Renal cortex interstitium (tissue), 11 donors: ENCODE measurements around the gene DPP6. TPM values are rescaled to one million over a fixed set of nuclear protein-coding genes. Genes with fewer than 3 reads are reported as not detected.

Source experiments
- DNase-seq, 11 donors: peaks; one replicate each; pipeline ENCODE4 v3.0.0-alpha.2; 2013; ENCODE audit warnings: low read depth in 9 of 11, low spot score in 4 of 11; ENCODE audit errors: extremely low read depth in 1 of 11
- polyA plus RNA-seq, 3 donors: library from polyadenylated mRNA; unstranded; fragments of 120-200 nt; gene quantifications; one replicate each; pipeline ENCODE4 v1.2.1, GENCODE V29; 2013; ENCODE audit not compliant: insufficient read length in 3 of 3

Gene DPP6
- polyA plus RNA-seq, 3 donors: 41.0 to 52.1 (median 48.4) TPM

DNA sequence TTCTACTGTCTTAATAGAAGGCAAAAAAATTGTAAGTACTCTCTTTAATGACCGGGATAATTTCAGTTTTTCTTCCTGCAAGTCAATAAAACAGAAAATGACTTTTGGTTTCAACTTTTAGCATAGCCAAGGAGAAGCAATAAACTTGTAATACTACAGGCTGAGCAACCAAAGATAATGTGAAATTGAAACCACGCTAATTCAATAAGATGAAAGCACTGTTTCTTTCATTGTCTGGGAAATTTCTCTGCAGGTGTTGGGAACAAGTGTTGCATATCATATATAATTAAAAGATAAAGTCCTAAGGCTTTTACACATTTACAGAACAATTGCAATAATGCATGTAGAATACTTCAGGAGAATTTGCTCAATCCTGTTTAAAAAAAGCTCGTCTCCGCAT is 488.4 kb downstream of the DPP6 start:
- no peak for DNase-seq

- DNase-seq: no peak
These were observed 489.4 kb downstream of the DPP6 start for GRCh38 chr7:154541606-154542005.

- no peak for DNase-seq
These were observed 494.9 kb downstream of the DPP6 start for GRCh38 chr7:154546946-154547587.

DNA sequence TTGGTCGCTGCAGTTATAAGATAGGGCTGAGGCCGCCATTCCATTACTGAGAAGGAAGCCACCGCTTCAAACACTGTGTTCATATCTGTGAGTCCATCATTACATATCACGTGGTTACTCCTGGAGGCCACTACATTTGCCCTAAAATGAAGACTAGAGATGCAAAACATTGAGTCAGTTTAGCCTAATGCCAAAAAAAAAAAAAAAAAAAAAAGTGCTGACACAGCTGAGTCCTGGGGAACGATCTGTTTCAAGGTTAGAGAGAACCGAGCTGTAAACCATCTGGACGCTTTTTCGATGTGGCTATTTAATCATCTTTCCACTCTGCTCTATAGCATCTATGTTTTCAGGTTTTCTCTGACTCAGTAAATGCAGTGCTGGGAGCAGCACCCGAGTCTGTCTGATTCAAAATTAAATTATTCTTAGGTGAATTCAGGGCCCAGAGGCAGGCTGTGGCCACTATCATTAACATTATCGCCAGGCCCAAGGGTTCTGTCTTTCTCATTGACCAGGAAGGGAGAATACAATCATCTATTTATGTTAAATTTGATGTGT is 501.6 kb downstream of the DPP6 start:
- DNase-seq: no peak

DNA sequence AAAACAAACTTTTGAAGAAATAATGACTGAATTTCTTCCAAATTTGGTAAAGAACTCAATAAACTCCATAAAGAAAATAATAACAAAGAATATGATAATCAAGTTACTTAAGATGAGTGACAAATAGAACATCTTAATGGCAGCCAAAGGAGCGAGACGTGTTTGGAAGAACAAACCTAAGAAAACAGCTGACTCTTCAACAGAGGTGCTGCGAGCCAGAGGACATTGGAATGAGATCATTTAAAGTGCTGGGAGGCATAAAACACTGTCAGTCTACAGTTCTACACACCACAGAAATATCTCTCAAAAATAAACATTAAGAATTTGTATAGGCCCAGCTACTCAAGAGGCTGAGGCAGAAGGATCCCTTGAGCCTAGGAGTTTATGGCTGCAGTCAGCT is 507.3 kb downstream of the DPP6 start:
- no peak for DNase-seq

- DNase-seq: no peak
These were observed 512.5 kb downstream of the DPP6 start for GRCh38 chr7:154564676-154565075.

DNA sequence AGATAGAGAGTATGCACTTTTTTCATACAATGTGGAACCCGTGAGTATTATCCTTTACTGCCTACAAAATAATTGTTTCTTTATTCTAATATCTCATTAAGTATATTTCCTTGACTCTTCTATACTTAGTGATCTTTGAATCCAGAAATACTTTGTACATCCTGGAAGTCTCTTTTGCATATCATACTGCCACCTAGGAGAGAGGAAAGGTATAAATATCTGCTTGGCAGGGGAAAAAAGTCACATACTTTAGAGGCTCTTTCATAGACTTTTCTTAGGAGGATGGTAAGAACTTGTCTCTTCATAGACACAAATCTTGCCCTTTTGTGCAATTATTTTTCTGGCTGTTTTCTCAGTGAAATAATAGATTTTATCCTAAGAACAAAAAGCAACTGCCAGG is 514.7 kb downstream of the DPP6 start:
- no peak for DNase-seq

GRCh38 chr7:154568346-154568745 is 516.1 kb downstream of the DPP6 start:
- no peak for DNase-seq

DNA sequence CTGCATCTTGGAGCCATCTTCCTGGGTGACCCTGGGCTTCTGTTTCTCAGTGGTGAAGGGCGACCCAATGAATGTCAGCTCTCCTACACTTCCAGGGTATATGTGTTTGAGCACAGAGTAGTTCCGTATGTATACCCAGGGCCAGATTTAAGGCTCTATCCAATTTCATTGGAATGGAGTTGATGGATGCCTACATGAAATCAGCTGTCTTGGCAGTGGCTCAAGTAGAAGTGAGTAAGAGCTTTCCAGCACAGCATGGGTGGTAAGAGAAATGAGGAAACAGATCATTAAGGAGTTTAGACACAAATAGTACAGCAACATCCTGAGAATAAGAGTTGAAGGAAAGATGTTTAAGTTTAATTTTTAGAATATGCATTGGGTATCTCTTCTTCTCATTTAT is 517.7 kb downstream of the DPP6 start:
- no peak for DNase-seq

DNA sequence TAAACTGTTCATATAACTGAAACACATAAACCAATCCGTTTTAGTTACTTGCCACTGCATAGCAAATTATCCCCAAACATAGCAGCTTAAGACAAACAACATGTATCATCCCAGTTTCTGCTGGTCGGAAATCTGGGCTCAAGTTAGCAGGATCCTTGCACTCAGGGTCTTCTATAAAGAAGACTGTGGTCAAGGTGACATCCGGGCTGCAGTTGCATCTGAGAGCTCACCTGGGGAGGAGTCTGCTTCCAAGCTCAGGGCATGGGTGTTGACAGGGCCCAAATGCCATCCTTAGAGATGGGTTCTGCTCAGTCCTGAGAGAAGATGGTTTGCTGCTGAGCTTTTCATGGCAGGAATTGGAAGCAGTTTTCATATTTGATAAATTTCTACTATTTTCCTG is 519.6 kb downstream of the DPP6 start:
- no peak for DNase-seq

DNA sequence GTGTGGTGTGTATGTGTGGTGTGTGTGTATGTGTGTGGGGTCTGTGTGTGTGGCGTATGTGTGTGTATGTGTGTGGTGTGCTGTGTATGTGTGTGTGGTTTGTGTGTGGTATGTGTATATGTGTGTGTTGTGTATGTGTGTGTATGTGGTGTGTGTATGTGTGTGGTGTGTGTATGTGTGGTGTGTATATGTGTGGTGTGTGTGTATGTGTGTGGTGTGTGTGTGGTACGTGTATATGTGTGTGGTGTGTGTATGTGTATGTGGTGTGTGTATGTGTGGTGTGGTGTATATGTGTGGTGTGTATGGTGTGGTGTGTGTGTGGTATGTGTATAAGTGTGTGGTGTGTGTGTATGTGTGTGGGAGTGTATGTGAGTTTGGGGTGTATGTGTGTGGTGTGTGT is 522.0 kb downstream of the DPP6 start:
- DNase-seq: no peak

DNA sequence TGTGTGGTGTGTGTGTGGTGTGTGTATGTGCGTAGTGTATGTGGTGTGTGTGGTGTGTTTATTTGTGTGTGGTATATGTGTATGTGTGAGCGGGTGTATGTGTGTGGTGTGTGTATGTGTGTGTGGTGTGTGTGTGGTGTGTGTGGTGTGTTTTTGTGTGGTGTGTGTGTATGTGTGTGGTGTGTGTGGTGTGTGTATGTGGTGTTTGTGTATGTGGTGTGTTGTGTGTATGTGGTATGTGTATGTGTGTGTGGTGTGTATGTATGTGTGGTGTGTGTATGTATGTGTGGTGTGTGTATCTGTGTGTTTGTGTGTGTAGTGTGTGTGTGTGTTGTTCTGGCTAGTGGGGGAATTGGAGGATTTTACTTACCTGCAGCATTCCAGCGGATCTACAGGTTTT is 523.3 kb downstream of the DPP6 start:
- DNase-seq: no peak

GRCh38 chr7:154576604-154577003 is 524.4 kb downstream of the DPP6 start:
- no peak for DNase-seq

DNA sequence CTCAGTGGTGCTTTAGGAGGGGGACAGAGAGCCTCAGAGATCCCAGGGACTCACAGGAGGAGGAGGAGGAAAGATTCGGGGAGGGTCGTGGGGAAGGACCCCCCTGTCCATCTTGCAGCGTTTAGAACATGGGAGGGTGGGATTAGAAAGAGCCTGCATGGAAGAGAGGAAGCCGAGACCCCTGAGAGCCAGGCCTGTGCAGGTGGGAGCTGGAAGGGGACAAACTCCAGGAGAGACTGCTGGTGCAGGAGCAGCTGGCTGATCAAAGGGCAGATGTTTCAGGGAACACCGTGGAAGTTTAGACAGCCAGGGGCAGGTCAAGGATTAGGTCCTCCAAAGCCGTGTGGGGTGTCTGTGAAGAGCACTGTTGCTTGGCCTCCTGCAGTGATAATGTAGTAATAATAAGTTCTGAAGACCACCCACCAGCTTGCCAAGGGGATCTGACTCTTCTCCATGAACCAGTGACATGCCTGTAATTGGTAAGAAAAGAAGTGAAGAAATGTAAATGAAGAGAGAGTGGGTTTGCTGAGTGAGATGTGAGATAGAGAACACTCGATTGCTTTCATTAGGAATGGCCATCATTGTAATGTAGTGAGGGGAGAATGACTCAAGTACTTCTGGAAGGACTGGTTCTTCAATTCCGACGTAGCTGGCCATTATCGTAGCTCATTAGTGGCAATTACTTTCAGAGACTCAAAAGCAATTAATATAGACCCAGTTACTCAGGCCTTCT is 525.1 kb downstream of the DPP6 start:
- DNase-seq: no peak

DNA sequence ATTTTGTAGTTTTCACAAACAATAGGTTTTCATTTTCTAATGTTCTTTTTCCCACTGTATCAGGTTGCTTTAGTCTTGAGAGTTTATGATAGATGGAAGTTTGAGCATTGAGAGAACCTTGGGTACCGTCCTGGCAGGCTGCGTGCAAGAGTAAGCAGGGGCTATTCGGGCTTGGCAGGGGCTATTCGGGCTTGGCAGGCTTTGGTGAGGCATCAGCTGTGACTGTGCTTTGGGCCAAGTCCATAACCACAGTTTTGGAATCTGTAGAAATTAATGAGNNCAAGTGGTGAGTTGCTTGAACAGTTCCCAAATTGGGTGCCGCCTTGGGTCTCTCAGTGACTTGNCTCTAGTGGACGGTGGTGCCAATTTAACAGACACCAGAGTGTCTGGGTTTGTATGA is 526.1 kb downstream of the DPP6 start:
- DNase-seq: no peak

DNA sequence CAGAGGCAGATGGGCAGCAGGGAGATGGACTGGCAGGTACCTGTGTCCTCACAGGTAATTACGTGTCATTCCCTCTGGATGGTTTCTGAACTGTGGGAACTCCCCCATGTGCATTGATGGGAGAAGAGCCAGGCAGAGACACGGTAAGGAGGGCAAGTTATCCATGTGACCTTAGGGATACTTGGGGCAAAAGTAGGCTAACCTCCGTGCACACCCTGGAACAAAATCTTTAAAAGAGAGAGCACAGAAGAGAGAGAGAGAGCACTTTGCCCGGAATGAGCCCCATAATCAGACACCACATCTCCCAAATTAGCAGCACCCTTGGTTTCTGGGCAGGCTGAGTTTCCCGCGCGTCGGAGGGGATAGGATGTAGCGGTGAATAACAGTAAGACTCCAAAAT is 527.5 kb downstream of the DPP6 start:
- no peak for DNase-seq

DNA sequence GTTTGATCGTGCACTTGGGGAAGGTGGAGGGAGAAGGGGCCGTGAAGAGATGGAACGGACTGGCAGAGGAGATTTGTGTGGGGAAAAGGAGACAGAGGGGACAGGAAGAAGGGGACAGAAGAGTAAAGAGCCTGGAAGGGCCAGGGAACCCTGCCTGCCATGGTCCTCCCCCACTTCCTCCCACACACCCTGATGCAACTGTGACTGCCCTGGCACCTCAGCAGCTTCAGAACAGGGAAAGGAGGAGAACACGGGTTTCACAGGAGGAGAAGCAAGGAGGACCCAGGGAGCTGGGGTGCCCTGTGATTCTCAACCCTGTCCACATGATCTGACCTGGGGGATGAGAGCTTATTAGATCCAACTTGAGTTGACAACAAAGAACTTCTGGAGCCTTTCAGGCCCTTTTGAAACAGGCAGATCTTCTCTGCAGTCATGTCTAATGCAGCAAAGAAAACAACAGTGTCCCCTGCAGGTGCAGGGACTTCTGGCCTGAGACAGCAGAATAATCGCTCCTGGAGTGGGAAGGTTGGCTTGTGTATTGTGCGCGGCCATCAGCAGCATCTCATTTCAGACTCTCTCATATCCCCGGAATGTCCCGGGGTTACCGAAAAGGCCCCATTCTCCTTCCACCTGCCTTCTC is 529.2 kb downstream of the DPP6 start:
- no peak for DNase-seq

DNA sequence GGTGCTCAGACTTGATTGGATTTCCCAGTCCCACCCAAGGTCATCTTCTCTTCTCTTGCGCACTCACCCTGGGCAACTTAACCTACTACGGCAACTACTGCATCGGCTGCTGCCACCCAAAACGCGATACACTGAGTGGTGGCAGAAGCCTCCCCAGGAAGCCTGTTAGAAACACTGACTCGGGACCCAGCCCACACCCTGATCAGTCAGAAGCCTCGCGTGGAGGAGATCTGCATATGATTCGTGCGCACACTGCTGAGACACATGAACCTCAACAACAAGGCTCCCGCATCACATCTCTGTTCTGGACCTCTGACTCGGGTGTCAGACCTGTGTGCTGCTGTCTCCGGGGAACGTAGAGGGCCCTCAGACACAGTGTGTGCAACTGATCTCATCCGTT is 531.3 kb downstream of the DPP6 start:
- no peak for DNase-seq

- DNase-seq: peak in 1 of 11 donors; percentile 1
These were observed 532.4 kb downstream of the DPP6 start for GRCh38 chr7:154584352-154585252.
